HepG2 (cell line): ENCODE results near the gene GPR32.

Source experiments
- GABPB1 ChIP-seq: IDR thresholded peaks from 2 replicates; pipeline ENCODE4 v1.6.1; 2016; ENCODE audit warnings: mild to moderate bottlenecking, missing genetic modification reagents, moderate library complexity, missing compliant biosample characterization
- NFYB ChIP-seq: sonication (generic); formaldehyde crosslinking; IDR thresholded peaks from 2 replicates; pipeline ENCODE4 v1.4.0; 2020; ENCODE audit warnings: missing genetic modification reagents
- RBM22 ChIP-seq: fragments of 200-400 bp; formaldehyde crosslinking; optimal IDR thresholded peaks from 2 replicates; pipeline ENCODE3; 2017; ENCODE audit warnings: mild to moderate bottlenecking, low read length, moderate library complexity
- ZNF468 ChIP-seq: sonication (generic); formaldehyde crosslinking; IDR thresholded peaks from 2 replicates; pipeline ENCODE4 v1.8.0; 2022; ENCODE audit warnings: mild to moderate bottlenecking, moderate library complexity, missing genetic modification reagents
- TF ChIP-seq, protein P1 (sequence below): sonication (generic); formaldehyde crosslinking; IDR thresholded peaks from 2 replicates; pipeline ENCODE4 v1.8.0; 2022; ENCODE audit warnings: mild to moderate bottlenecking, missing genetic modification reagents, borderline replicate concordance

DNA sequence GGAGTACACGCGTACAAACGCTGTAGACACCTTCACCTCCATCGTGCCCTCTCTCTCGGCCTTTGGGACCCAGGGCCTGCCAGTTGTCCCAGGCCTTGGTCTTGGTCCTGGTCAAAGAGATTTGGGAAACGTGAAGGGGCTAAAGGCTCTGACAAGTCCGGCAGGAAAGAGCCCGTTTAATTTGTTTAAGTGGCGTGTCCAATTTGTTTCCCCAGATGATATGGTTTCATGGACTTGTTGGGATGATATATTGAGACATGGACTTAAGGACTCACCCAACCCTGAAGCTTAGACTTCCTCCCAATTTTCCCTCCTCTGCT, 44.4 kb upstream of the GPR32 start:
- TF ChIP-seq, protein P1, sequence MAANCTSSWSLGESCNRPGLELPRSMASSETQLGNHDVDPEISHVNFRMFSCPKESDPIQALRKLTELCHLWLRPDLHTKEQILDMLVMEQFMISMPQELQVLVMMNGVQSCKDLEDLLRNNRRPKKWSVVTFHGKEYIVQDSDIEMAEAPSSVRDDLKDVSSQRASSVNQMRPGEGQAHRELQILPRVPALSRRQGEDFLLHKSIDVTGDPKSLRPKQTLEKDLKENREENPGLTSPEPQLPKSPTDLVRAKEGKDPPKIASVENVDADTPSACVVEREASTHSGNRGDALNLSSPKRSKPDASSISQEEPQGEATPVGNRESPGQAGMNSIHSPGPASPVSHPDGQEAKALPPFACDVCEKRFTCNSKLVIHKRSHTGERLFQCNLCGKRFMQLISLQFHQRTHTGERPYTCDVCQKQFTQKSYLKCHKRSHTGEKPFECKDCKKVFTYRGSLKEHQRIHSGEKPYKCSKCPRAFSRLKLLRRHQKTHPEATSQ (CRISPR knock-in tag): no peak
- TF ChIP-seq GABPB1 (no peak), ZNF468 (no peak), RBM22 (no peak), NFYB (no peak)
